HG02981 (cell line): ENCODE results near the gene ENPP7.

Source experiments
- ATAC-seq: cut with Tn5 transposase; IDR thresholded peaks from one replicate; pipeline ENCODE4 v1.9.1; 2021; ENCODE audit warnings: mild to moderate bottlenecking, moderate library complexity; ENCODE audit not compliant: unreplicated experiment

ENPP7 gene, protein sequence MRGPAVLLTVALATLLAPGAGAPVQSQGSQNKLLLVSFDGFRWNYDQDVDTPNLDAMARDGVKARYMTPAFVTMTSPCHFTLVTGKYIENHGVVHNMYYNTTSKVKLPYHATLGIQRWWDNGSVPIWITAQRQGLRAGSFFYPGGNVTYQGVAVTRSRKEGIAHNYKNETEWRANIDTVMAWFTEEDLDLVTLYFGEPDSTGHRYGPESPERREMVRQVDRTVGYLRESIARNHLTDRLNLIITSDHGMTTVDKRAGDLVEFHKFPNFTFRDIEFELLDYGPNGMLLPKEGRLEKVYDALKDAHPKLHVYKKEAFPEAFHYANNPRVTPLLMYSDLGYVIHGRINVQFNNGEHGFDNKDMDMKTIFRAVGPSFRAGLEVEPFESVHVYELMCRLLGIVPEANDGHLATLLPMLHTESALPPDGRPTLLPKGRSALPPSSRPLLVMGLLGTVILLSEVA

GRCh38 chr17:79730769-79731483 lies at the start of gene ENPP7:
Gene ENPP7, plus strand, starts transcription at chr17:79730943. Its CDS starts 197 bp downstream, at chr17:79731140.
- ATAC-seq, result no peak

GRCh38 chr17:79681101-79681621 lies 49.6 kb upstream of the ENPP7 start:
- ATAC-seq, result no peak

GRCh38 chr17:79681628-79682261 lies 49.0 kb upstream of the ENPP7 start:
- ATAC-seq, result no peak

GRCh38 chr17:79683365-79683764 lies 47.4 kb upstream of the ENPP7 start:
- no peak for ATAC-seq

DNA sequence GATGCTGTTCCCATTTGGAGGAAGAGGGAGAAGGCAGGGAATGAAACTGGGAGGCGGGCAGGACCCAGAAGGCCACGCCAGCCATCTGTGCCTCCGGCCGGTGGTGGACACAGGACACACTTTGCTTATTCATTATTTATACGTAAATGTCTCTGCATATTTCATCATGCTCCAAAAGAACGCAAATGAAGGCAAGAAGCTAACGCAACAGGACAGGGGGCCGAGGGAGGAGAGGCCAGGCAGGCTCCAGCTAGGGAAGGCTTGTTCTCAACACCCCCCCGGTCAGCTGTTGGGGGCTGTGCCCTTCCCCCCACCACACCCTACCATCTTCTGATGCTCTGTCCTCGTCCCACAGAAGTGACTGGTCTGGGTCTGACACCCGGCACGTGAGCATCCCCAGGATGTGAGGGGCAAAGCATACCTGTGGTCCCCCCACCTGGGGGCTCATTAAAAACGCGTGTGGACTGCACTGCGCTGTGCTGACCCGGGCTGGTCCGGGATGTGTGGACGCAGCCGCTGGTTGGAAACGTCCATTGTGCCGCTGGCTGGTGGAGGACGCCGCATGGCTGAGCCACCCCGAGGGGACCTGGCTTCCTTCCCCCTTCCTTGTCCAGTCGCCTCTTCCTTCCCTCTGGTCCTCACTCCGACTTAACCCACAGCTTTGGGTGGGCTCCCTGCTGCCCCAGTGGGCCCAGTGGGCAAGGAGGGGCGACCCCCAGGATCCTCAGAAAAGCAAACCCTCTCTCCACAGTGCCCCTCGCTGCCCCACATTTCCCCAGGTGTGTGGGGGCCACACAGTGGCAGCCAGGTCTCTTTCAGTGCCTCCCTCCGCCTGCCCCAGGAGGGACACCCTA lies 46.4 kb upstream of the ENPP7 start:
- ATAC-seq, result no peak

DNA sequence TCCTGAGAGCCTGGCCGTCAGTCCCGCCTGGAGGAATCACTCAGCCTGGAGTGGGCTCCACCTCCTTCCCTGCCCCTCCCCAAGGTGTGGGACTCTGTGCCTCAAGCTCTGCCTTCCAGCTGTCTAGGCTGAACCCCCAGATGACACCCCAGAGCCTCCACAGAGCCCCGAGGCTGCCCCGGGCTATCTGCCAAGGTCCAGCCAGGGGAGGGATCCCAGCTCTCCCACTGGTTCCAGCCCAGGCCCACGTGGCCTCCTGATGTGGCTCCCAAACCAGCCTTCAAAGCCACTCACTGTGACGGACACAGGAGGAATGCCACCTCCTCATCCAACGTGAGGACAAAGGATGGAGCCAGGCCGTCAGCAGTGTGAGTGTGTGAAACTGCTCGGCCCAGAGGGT lies 45.6 kb upstream of the ENPP7 start:
- ATAC-seq, result no peak

- no peak for ATAC-seq
Measured at GRCh38 chr17:79686476-79686875, 44.3 kb upstream of the ENPP7 start.

DNA sequence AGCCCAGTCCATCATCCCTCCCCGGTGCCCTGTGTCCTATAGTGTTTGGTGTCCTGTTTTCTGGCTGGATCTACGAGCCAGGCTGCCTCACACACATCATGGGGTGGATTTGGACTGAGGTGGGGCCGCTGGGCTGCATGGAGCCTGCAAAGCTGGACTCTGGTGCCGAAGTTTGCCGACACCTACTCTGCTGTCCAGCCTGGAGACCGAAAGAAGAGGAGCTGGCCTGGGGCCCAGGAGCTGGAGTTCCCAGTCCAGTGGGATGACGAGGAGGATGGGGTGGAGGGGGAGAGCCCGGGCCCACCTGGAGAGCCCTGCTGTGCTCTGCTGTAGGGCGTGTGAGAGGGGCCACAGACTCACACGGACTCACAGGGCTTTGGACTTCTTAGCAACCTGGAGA lies 40.3 kb upstream of the ENPP7 start:
- ATAC-seq, result no peak

DNA sequence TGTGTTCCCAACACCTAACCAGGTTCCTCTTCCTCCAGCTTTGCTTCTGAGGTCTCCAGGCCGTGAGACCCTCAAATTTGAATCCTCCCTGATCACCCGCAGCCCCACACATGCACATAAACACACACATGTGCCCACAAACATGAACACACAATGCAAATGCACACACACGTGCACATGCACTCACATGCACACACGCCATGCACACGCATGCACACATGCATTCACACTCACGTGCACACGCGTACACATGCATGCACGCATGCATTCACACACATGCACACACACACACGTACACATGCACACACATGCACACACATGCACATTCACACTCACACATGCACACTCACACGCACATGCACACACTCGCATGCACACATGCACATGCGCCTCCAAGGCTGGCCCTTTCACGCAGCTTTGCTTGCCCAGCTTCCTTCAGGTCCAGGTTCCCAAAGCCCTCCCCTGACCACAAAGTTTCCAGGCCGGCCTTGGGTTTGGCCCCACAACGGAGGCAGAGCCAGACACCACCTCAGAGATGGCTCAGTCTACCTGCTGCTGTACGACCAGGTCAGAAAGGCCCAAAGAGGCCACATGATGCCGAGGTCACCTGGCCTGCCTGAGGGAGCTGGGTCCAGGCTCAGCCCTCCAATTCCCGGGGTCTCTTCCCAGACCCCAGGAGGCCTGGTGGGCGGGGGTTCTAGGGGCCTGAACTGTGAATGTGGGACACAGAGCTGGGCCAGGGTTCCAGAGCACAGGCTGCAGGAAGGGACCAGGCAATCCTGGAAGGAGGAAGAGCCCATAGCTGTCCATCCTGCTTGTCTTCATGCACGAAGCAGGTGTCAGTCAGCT lies 39.5 kb upstream of the ENPP7 start:
- no peak for ATAC-seq

GRCh38 chr17:79691931-79692330 lies 38.8 kb upstream of the ENPP7 start:
- ATAC-seq, result no peak

- ATAC-seq, result no peak
Measured at GRCh38 chr17:79693419-79693818, 37.3 kb upstream of the ENPP7 start.

DNA sequence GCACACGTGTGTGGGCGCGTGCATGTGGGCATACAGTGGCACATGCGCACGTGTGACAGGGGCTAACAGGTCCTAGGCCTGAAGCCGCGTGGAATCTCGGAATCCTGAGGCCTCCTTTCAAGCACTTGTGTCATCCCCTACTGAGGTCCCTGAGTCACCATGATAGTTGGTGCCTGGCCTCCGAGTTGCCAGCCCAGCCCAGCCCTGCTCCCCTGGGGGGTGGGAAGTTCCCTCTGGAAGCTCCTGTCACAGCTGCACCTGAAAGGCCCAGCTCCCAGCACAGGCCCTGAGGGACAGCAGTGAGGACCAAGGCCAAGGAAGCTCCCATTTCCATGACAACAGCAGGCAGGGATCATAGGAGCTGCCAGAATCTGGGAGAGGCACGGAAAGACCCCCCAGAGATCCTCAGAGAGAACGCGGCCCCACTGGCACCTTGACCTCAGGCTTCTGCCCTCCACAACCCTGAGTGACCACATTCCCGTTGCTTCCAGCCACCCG lies 35.4 kb upstream of the ENPP7 start:
- ATAC-seq, result no peak

GRCh38 chr17:79695797-79696609 lies 34.7 kb upstream of the ENPP7 start:
- ATAC-seq, result no peak

DNA sequence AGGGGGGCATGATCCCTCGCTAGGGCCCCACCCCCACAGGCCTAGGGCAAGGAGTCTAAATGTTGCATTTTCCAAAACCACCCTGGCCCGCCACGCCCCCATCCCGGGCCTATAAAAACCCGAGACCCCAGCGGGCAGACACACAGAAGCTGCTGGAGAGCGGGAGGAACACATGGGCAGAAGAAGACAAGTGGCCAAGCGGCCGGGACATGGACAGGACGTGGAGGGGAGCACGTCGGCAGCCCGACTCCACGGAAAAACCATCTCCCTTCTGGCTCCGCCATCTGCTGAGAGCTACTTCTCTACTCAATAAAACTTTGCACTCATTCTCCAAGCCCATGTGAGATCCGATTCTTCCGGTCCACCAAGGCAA lies 34.1 kb upstream of the ENPP7 start:
- no peak for ATAC-seq

- no peak for ATAC-seq
Measured at GRCh38 chr17:79698146-79698846, 32.4 kb upstream of the ENPP7 start.

DNA sequence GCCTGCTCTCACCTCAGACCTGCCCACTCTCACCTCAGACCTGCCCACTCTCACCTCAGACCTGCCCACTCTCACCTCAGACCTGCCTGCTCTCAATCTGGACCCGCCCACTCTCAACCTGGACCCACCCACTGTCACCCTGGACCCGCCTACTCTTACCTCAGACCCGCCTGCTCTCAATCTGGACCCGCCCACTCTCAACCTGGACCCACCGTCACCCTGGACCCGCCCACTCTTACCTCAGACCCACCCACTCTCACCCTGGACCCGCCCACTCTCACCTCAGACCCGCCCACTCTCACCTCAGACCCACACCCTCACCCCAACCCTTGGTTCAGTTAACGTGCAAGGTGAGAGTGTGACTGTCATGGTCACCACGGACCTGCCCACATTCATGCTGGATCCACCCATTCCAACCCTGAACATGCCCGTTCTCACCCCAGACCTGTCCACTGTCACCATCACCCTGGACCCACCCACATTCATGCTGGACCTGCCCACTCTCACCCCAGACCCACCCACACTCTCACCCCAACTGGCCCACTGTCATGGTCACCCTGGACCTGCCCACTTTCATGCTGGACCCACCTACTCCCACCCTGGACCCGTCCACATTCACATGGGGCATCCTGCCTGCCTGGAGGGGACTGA lies 31.2 kb upstream of the ENPP7 start:
- no peak for ATAC-seq

DNA sequence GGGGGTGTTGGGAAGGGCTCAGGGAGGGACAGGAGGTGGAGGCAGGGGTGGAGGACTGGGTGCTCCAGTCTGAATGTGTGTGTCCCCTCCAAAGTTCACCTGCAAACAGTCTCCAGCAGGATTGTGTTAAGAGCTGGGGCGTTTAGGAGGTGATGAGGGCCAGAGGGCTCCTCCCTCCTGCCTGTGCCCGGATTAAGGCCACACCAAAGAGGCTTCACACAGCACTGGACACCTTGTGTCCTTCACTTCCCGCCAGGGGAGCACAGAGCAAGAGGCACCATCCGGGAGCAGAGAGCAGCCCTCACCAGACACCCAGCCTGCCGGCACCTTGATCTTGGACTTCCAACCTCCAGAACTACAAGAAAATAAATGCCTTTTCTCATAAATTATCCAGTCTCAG lies 30.2 kb upstream of the ENPP7 start:
- no peak for ATAC-seq

DNA sequence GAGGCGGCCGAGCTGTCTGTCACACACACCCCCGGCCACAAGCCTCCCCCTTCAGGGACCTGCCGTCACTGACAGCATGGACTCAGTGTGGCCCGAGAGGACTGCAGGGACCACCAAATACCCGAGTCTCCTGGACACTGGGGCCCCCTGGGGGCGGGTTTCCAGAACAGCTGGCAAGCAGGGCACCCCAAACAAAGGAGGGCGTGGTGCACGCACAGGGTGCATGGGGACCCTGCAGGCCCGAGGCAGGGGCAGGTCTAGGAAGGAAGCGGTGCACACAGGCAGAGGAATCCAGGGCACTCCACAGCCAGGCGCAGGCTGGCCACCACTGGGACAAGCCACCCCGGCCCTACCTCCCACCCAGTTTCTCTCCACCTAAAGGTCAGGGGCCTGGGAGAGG lies 28.7 kb upstream of the ENPP7 start:
- no peak for ATAC-seq
